ENCODE measurements around the gene GAB1. TPM values are rescaled to one million over a fixed set of nuclear protein-coding genes. Genes with fewer than 3 reads are reported as not detected.

Gene GAB1
- total and polyA plus RNA-seq, 2 donors = 3.9 to 6.9 TPM

- Histone ChIP-seq H3K27me3 (ENCODE audit: control insufficient read depth in 2 of 2, insufficient read depth in 1 of 2, low read length in 1 of 2) (no peaks in the 10 kb centered on the region), H3K36me3 (ENCODE audit: control insufficient read depth in 2 of 2, insufficient read depth in 2 of 2, low read length in 1 of 2) (peaks cover 11 to 47% of the 10 kb centered on the region in 2 donors), H3K9me3 (ENCODE audit: control insufficient read depth in 2 of 2, insufficient read depth in 1 of 2, low read length in 1 of 2) (no peaks in the 10 kb centered on the region), H3K27ac (ENCODE audit: low read depth in 1 of 2, low read length in 1 of 2) (no peak overlapping the region), H3K4me3 (ENCODE audit: low read length in 2 of 2) (no peak overlapping the region), H3K4me1 (ENCODE audit: control insufficient read depth in 2 of 2, insufficient read depth in 2 of 2, low read length in 2 of 2) (peaks cover 0 to 7% of the 10 kb centered on the region in 2 donors)
- DNase-seq (ENCODE audit: low read depth in 6 of 9, low spot score in 9 of 9) = no peak
- 98% methylated on average over 2 of the region's 2 CpGs for whole genome bisulfite sequencing
Measured at GRCh38 chr4:143517764-143518163, 181.1 kb downstream of the GAB1 start.

Other genes with a start within 250 kb of the GAB1 start
- 18.4 TPM for gene USP38, start 152.0 kb upstream of the GAB1 start, total RNA-seq
- gene USP38, start 152.0 kb upstream of the GAB1 start, polyA plus RNA-seq = 11.0 TPM
- 69.3 TPM for gene SMARCA5, start 176.8 kb downstream of the GAB1 start, total RNA-seq
- 26.4 TPM for gene SMARCA5, start 176.8 kb downstream of the GAB1 start, polyA plus RNA-seq

Data from thymus (tissue), 11 donors.